HepG2 (cell line): Measurements from ENCODE around the gene GDNF. TPM values are rescaled to one million over a fixed set of nuclear protein-coding genes. Genes with fewer than 3 reads are reported as not detected.

ENCODE experiments used
- ATAC-seq: fragments of 200-7000 bp; cut with Tn5 transposase; 3 replicates; pipeline ENCODE4 v1.9.1; 2020; ENCODE audit warnings: mild to moderate bottlenecking, moderate library complexity
- BruUV-seq: library from RNA; stranded (reverse); fragments of 400-500 nt; replicated peaks from 2 replicates; lab custom pipeline; 2021; lab: Mats Ljungman, UMichigan
- CTCF ChIA-PET: fragments of 300-600 bp; formaldehyde crosslinking; extraction: SDS; loops from one replicate; lab custom pipeline; 2021; ENCODE audit warnings: low total read pairs, inconsistent platforms, low intra/inter-chr PET ratio; lab: Yijun Ruan, JAX
- POLR2A ChIA-PET: fragments of 350-600 bp; sonication (Branson Sonifier 250); formaldehyde crosslinking; loops from one replicate; lab custom pipeline; 2020; ENCODE audit warnings: antibody characterized with exemption, inconsistent platforms; lab: Yijun Ruan, JAX
- DNase-seq: peaks from one replicate; pipeline ENCODE4 v3.0.0-alpha.2; 2015; ENCODE audit warnings: low spot score
- FAIRE-seq: peaks from 3 replicates; lab custom pipeline; 2011; peaks lifted over from hg19 to GRCh38; lab: Jason Lieb, UNC
- H2AFZ ChIP-seq: one replicate; pipeline ENCODE4 v1.6.1; 2011; ENCODE audit warnings: low read length, inconsistent platforms
- H3K27ac ChIP-seq: fragments of 300-600 bp; 3 replicates; pipeline ENCODE4 v1.8.0; 2011; ENCODE audit warnings: mixed run types, mild to moderate bottlenecking, mixed read lengths, low read length, inconsistent platforms; ENCODE audit not compliant: insufficient read depth; ENCODE audit errors: extremely low read length
- H3K27me3 ChIP-seq, 2 experiments: fragments of 200-600 bp in 1 of 2; 2 replicates in 1 of 2; 3 replicates in 1 of 2; pipeline versions ENCODE4 v1.6.0 to v1.8.0; 2011; ENCODE audit warnings: low read length in 2 of 2, mild to moderate bottlenecking in 2 of 2, moderate library complexity in 2 of 2, inconsistent platforms in 1 of 2; ENCODE audit not compliant: insufficient read depth in 2 of 2, control insufficient read depth in 1 of 2
- H3K36me3 ChIP-seq, 2 experiments: fragments of 200-600 bp in 1 of 2; replicated peaks in 1 of 2; 2 replicates in 1 of 2; 3 replicates in 1 of 2; pipeline versions ENCODE4 v1.5.1 to v1.8.0; 2011; ENCODE audit warnings: low read length in 2 of 2, inconsistent platforms in 1 of 2; ENCODE audit not compliant: insufficient read depth in 2 of 2, control insufficient read depth in 1 of 2
- H3K4me1 ChIP-seq: 2 replicates; pipeline ENCODE4 v1.5.1; 2012; ENCODE audit warnings: low read length, inconsistent platforms; ENCODE audit not compliant: insufficient read depth
- H3K4me2 ChIP-seq: 2 replicates; pipeline ENCODE4 v1.6.0; 2011; ENCODE audit warnings: low read depth, low read length, inconsistent platforms
- H3K4me3 ChIP-seq, 3 experiments: fragments of 200-600 bp in 1 of 3; sonication (generic), shearing (Covaris generic) in 1 of 3; replicated peaks in 1 of 3; 2 replicates each; pipeline ENCODE4 v1.5.1; 2011 to 2016; ENCODE audit warnings: low read length in 3 of 3, inconsistent platforms in 2 of 3, low read depth in 2 of 3, mild to moderate bottlenecking in 2 of 3, control low read depth in 1 of 3, mixed read lengths in 1 of 3; ENCODE audit not compliant: insufficient read depth in 1 of 3
- H3K79me2 ChIP-seq: one replicate; pipeline ENCODE4 v1.6.1; 2011; ENCODE audit warnings: low read length, inconsistent platforms; ENCODE audit not compliant: insufficient read depth
- H3K9ac ChIP-seq: 2 replicates; pipeline ENCODE4 v1.6.0; 2011; ENCODE audit warnings: mild to moderate bottlenecking, low read depth, low read length, inconsistent platforms; ENCODE audit not compliant: insufficient read depth
- H3K9me3 ChIP-seq: 2 replicates; pipeline ENCODE4 v1.5.1; 2012; ENCODE audit warnings: mild to moderate bottlenecking, low read length
- H4K20me1 ChIP-seq: 2 replicates; pipeline ENCODE4 v1.6.0; 2011; ENCODE audit warnings: inconsistent platforms, mild to moderate bottlenecking, low read length, moderate library complexity; ENCODE audit not compliant: insufficient read depth
- ARID2 ChIP-seq: sonication (generic); formaldehyde crosslinking; IDR thresholded peaks from 2 replicates; pipeline ENCODE4 v1.8.1; 2022; ENCODE audit warnings: mild to moderate bottlenecking, missing genetic modification reagents, borderline replicate concordance
- JUN ChIP-seq: sonication (generic); formaldehyde crosslinking; IDR thresholded peaks from 2 replicates; pipeline ENCODE4 v1.4.0; 2020; ENCODE audit warnings: mild to moderate bottlenecking, missing genetic modification reagents
- KDM5B ChIP-seq: sonication (generic); formaldehyde crosslinking; IDR thresholded peaks from 2 replicates; pipeline ENCODE4 v1.4.0; 2020; ENCODE audit warnings: missing genetic modification reagents, mild to moderate bottlenecking, borderline replicate concordance
- NFATC3 ChIP-seq: sonication (generic); formaldehyde crosslinking; IDR thresholded peaks from 2 replicates; pipeline ENCODE4 v1.5.1; 2020; ENCODE audit warnings: mild to moderate bottlenecking, missing genetic modification reagents
- NFIB ChIP-seq: sonication (generic); formaldehyde crosslinking; IDR thresholded peaks from 2 replicates; pipeline ENCODE4 v1.9.0; 2021; ENCODE audit warnings: missing genetic modification reagents, mild to moderate bottlenecking, borderline replicate concordance
- PCBP2 ChIP-seq: fragments of 200-400 bp; formaldehyde crosslinking; optimal IDR thresholded peaks from 2 replicates; pipeline ENCODE3; 2018; ENCODE audit warnings: low read length, low read depth; ENCODE audit not compliant: poor library complexity, severe bottlenecking
- PHB2 ChIP-seq: fragments of 450-650 bp; IDR thresholded peaks from 2 replicates; pipeline ENCODE4 v1.6.1; 2018; ENCODE audit not compliant: partially characterized antibody
- ZNF446 ChIP-seq: sonication (generic); formaldehyde crosslinking; IDR thresholded peaks from 2 replicates; pipeline ENCODE4 v1.5.0; 2020; ENCODE audit warnings: mild to moderate bottlenecking, missing genetic modification reagents
- ZNF572 ChIP-seq: sonication (generic); formaldehyde crosslinking; IDR thresholded peaks from 2 replicates; pipeline ENCODE4 v1.5.1; 2020; ENCODE audit warnings: mild to moderate bottlenecking, missing genetic modification reagents
- ZNF644 ChIP-seq: IDR thresholded peaks from 2 replicates; pipeline ENCODE4 v1.6.1; 2016; ENCODE audit warnings: low read depth
- ZNF703 ChIP-seq: sonication (generic); formaldehyde crosslinking; IDR thresholded peaks from 2 replicates; pipeline ENCODE4 v1.5.1; 2020; ENCODE audit warnings: missing genetic modification reagents, mild to moderate bottlenecking, moderate library complexity, borderline replicate concordance
- ZNF724P ChIP-seq: sonication (generic); formaldehyde crosslinking; IDR thresholded peaks from 2 replicates; pipeline ENCODE4 v1.8.0; 2022; ENCODE audit warnings: missing genetic modification reagents, borderline replicate concordance
- WGBS: methylation state at CpG from one replicate; pipeline ENCODE4 v1.1.6; 2017; ENCODE audit warnings: low lambda C conversion rate; 5-methylcytosine and 5-hydroxymethylcytosine counted together
- in situ Hi-C: cut with HindIII; loops from 2 replicates; pipeline ENCODE4 v1.10.0; 2017; ENCODE audit warnings: low pct_unique_long_range_greater_than_20kb; ENCODE audit not compliant: extremely low pct_ligation_motif_present
- intact Hi-C: fragments of 100-400 bp; cut with micrococcal nuclease; formaldehyde crosslinking; loops from one replicate; pipeline ENCODE4 v1.10.0; 2022; ENCODE audit not compliant: unreplicated experiment
- polyA plus RNA-seq, 8 experiments: library from polyadenylated mRNA; depleted of rRNA in 3 of 8; stranded (reverse) in 7 of 8; unstranded in 1 of 8; fragments of >200 nt; fragmentation: Illumina TruSeq in 4 of 8; extraction: Trizol in 4 of 8; gene quantifications; 2 replicates each; pipeline versions ENCODE4 v1.2.1 to v1.2.3, GENCODE V29; 2011 to 2016; ENCODE audit warnings: low read depth in 4 of 8, missing spikeins in 1 of 8, mixed read lengths in 1 of 8; ENCODE audit not compliant: insufficient read depth in 1 of 8
- total RNA-seq, 5 experiments: library from RNA; depleted of rRNA; stranded (reverse); fragments of >200 nt; fragmentation: Illumina TruSeq; extraction: Trizol; gene quantifications; 2 replicates each; pipeline ENCODE4 v1.2.3, GENCODE V29; 2016; ENCODE audit warnings: low read depth in 1 of 5
- TF ChIP-seq, protein P1 (sequence below): sonication (generic); formaldehyde crosslinking; IDR thresholded peaks from 2 replicates; pipeline ENCODE4 v1.5.0; 2020; ENCODE audit warnings: missing genetic modification reagents
- TF ChIP-seq, protein P2 (sequence below): sonication (generic); formaldehyde crosslinking; IDR thresholded peaks from 2 replicates; pipeline ENCODE4 v1.4.0; 2020; ENCODE audit warnings: missing genetic modification reagents
- TF ChIP-seq, protein P3 (sequence below): IDR thresholded peaks from 2 replicates; pipeline ENCODE4 v1.6.1; 2016; ENCODE audit warnings: mild to moderate bottlenecking, missing biosample characterization, missing genetic modification reagents
- TF ChIP-seq, protein P4 (sequence below): sonication (generic); formaldehyde crosslinking; IDR thresholded peaks from 2 replicates; pipeline ENCODE4 v1.4.0; 2020; ENCODE audit warnings: missing genetic modification reagents, borderline replicate concordance

GDNF gene
- total and polyA plus RNA-seq, 2 of the 13 experiments (the other 11 are each of a cell fraction or from before 2014, with no cell fraction given): 0.24 to 0.46 TPM

DNA sequence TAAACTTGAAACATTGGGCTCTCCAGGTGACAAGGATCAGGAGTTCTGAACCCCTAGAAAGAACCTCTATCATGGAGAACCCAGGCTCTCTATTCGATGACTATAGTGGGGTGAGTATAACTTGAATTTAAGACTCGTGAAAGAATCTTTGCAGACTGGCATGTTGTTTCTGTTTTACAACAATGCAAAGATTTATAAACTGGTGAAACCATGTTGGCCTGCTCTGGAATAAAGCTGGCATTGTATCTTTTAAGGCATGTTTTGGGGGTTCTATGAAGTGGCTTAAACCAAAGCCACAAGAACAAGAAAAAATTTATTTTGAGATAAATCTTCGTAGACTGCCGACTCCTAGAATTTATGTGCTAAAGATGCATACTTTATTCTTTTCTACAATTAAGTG, 9.8 kb upstream of the GDNF start:
- no TSS peak for BruUV-seq
- in situ Hi-C loops: no loop called here
- no peak for TF ChIP-seq ZNF446
- TF ChIP-seq, protein P1, sequence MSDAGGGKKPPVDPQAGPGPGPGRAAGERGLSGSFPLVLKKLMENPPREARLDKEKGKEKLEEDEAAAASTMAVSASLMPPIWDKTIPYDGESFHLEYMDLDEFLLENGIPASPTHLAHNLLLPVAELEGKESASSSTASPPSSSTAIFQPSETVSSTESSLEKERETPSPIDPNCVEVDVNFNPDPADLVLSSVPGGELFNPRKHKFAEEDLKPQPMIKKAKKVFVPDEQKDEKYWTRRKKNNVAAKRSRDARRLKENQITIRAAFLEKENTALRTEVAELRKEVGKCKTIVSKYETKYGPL (CRISPR knock-in tag): no peak
- TF ChIP-seq ARID2 (CRISPR knock-in tag): no peak
- no peak for TF ChIP-seq ZNF572 (CRISPR knock-in tag)
- TF ChIP-seq, protein P2, sequence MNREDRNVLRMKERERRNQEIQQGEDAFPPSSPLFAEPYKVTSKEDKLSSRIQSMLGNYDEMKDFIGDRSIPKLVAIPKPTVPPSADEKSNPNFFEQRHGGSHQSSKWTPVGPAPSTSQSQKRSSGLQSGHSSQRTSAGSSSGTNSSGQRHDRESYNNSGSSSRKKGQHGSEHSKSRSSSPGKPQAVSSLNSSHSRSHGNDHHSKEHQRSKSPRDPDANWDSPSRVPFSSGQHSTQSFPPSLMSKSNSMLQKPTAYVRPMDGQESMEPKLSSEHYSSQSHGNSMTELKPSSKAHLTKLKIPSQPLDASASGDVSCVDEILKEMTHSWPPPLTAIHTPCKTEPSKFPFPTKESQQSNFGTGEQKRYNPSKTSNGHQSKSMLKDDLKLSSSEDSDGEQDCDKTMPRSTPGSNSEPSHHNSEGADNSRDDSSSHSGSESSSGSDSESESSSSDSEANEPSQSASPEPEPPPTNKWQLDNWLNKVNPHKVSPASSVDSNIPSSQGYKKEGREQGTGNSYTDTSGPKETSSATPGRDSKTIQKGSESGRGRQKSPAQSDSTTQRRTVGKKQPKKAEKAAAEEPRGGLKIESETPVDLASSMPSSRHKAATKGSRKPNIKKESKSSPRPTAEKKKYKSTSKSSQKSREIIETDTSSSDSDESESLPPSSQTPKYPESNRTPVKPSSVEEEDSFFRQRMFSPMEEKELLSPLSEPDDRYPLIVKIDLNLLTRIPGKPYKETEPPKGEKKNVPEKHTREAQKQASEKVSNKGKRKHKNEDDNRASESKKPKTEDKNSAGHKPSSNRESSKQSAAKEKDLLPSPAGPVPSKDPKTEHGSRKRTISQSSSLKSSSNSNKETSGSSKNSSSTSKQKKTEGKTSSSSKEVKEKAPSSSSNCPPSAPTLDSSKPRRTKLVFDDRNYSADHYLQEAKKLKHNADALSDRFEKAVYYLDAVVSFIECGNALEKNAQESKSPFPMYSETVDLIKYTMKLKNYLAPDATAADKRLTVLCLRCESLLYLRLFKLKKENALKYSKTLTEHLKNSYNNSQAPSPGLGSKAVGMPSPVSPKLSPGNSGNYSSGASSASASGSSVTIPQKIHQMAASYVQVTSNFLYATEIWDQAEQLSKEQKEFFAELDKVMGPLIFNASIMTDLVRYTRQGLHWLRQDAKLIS (CRISPR knock-in tag): no peak
- TF ChIP-seq, protein P3, sequence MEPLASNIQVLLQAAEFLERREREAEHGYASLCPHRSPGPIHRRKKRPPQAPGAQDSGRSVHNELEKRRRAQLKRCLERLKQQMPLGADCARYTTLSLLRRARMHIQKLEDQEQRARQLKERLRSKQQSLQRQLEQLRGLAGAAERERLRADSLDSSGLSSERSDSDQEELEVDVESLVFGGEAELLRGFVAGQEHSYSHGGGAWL: no peak
- no peak for TF ChIP-seq ZNF644 (CRISPR knock-in tag)
- TF ChIP-seq KDM5B (CRISPR knock-in tag): no peak
- TF ChIP-seq PHB2: no peak
- TF ChIP-seq ZNF703 (CRISPR knock-in tag): no peak
- TF ChIP-seq NFATC3 (CRISPR knock-in tag): no peak
- TF ChIP-seq PCBP2: no peak
- TF ChIP-seq ZNF724P: no peak
- no peak for TF ChIP-seq JUN (CRISPR knock-in tag)
- TF ChIP-seq, protein P4, sequence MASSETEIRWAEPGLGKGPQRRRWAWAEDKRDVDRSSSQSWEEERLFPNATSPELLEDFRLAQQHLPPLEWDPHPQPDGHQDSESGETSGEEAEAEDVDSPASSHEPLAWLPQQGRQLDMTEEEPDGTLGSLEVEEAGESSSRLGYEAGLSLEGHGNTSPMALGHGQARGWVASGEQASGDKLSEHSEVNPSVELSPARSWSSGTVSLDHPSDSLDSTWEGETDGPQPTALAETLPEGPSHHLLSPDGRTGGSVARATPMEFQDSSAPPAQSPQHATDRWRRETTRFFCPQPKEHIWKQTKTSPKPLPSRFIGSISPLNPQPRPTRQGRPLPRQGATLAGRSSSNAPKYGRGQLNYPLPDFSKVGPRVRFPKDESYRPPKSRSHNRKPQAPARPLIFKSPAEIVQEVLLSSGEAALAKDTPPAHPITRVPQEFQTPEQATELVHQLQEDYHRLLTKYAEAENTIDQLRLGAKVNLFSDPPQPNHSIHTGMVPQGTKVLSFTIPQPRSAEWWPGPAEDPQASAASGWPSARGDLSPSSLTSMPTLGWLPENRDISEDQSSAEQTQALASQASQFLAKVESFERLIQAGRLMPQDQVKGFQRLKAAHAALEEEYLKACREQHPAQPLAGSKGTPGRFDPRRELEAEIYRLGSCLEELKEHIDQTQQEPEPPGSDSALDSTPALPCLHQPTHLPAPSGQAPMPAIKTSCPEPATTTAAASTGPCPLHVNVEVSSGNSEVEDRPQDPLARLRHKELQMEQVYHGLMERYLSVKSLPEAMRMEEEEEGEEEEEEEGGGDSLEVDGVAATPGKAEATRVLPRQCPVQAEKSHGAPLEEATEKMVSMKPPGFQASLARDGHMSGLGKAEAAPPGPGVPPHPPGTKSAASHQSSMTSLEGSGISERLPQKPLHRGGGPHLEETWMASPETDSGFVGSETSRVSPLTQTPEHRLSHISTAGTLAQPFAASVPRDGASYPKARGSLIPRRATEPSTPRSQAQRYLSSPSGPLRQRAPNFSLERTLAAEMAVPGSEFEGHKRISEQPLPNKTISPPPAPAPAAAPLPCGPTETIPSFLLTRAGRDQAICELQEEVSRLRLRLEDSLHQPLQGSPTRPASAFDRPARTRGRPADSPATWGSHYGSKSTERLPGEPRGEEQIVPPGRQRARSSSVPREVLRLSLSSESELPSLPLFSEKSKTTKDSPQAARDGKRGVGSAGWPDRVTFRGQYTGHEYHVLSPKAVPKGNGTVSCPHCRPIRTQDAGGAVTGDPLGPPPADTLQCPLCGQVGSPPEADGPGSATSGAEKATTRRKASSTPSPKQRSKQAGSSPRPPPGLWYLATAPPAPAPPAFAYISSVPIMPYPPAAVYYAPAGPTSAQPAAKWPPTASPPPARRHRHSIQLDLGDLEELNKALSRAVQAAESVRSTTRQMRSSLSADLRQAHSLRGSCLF (CRISPR knock-in tag): no peak
- no peak for TF ChIP-seq NFIB (CRISPR knock-in tag)

More for the DNA sequence above, 9.8 kb upstream of the GDNF start:
- FAIRE-seq (no peak), DNase-seq (no peak), ATAC-seq (no peak)
- Histone ChIP-seq H3K27ac (no peak overlapping the region), H3K79me2 (no peaks in the 10 kb centered on the region), H3K9ac (no peak overlapping the region), H3K4me2 (no peak overlapping the region), H2AFZ (no peak overlapping the region), H3K9me3 (no peaks in the 10 kb centered on the region; the same call in 1 of the 2 replicates), H3K4me3 (no peak overlapping the region), H4K20me1 (no peaks in the 10 kb centered on the region), H3K36me3 (no peaks in the 10 kb centered on the region), H3K27me3 (peaks cover 0 to 2% of the 10 kb centered on the region in 2 experiments; a peak in 1 of 5 replicates), H3K4me1 (peaks cover 9% of the 10 kb centered on the region)
- 76% methylated on average over 4 of the region's 4 CpGs for WGBS
- POLR2A ChIA-PET: no interaction called here
- CTCF ChIA-PET: no interaction called here
- intact Hi-C loops: no loop called here
